Activated CD4-positive, alpha-beta memory T cell treated with anti-CD3 and anti-CD28 coated beads for 36 hours (primary cell): Measurements from ENCODE around the gene PRELID3B. TPM values are rescaled to one million over a fixed set of nuclear protein-coding genes. Genes with fewer than 3 reads are reported as not detected.
"Not testable (repeated sequence)": the region's sequence is repeated elsewhere in the genome, so short reads cannot be mapped to it uniquely, and the experiment has no call there.

Source experiments
- CTCF ChIA-PET: fragments of 350-600 bp; sonication (Branson Sonifier 250); formaldehyde crosslinking; loops from one replicate; lab custom pipeline; 2021; ENCODE audit warnings: antibody characterized with exemption, inconsistent platforms; lab: Charles Lee
- POLR2A ChIA-PET: fragments of 350-600 bp; sonication (Branson Sonifier 250); formaldehyde crosslinking; loops from one replicate; lab custom pipeline; 2021; ENCODE audit warnings: antibody characterized with exemption; lab: Charles Lee
- DNase-seq: peaks from one replicate; pipeline ENCODE4 v3.0.0-alpha.2; 2020
- H3K27ac Mint-ChIP-seq: one replicate; pipeline ENCODE4 v1.8.0; 2021; ENCODE audit warnings: mixed read lengths
- H3K27me3 Mint-ChIP-seq: one replicate; pipeline ENCODE4 v1.8.0; 2021; ENCODE audit warnings: mixed read lengths
- H3K36me3 Mint-ChIP-seq: one replicate; pipeline ENCODE4 v1.8.0; 2021; ENCODE audit warnings: mixed read lengths
- H3K4me1 Mint-ChIP-seq: one replicate; pipeline ENCODE4 v1.8.0; 2021; ENCODE audit warnings: low read depth, mixed read lengths
- H3K4me3 Mint-ChIP-seq: one replicate; pipeline ENCODE4 v1.8.0; 2021; ENCODE audit warnings: mild to moderate bottlenecking, mixed read lengths
- H3K9me3 Mint-ChIP-seq: one replicate; pipeline ENCODE4 v1.8.0; 2021; ENCODE audit warnings: mixed read lengths
- intact Hi-C: fragments of 100-400 bp; cut with micrococcal nuclease; formaldehyde crosslinking; loops from one replicate; pipeline ENCODE4 v1.15.1; 2023
- total RNA-seq, 2 experiments: library from RNA; stranded (reverse); gene quantifications; one replicate each; pipeline ENCODE4 v1.2.3, GENCODE V29; 2021

The PRELID3B gene
- total RNA-seq, 2 experiments from 2014 or later = 148 to 151 TPM

DNA sequence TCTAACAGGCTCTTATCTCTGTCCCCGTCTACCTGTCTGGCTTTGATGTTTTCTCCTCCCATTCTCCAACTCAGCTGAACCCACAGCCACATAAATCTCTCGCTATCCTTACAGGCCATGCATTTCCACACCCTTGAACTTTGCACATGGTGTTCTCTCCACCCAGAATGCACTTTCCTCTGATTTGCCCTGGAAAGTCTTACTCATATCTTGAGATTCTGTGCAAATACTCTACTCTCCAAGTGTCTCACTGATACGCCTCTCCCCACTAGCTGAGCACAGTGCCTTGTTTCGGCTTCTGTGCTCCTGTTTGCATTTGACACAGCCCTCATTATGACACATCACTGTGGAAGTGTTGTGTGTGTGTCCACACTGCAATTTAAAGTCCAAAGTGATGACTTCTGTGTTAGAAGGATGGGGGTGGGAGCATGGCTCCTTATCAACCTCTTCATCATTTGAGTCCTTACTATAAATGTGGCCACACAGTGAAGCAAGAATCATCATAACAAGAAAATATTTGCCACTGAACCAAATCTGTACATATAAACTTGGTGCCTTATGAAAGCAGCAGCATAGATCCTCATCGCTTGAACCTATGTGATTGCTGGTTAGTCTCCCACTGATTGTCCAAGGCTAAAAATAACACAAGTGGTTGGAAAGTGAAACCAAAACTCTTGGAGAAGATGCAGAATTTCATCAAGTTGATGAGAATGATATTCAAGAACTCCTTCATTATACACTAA, 5.5 kb upstream of the PRELID3B start:
- H3K36me3 Mint-ChIP-seq = no peaks in the 10 kb centered on the region
- CTCF ChIA-PET = no interaction called here
- H3K27ac Mint-ChIP-seq = peak overlapping the region; percentile 47
- intact Hi-C loops = loop anchor here (1.0 to 2.0 kb wide), 2 partner anchors 15 to 26 kb away; partner anchors contain the start of gene ATP5F1E
- H3K9me3 Mint-ChIP-seq = no peaks in the 10 kb centered on the region
- DNase-seq = peak; percentile 68
- POLR2A ChIA-PET = no interaction called here
- no peak overlapping the region for H3K4me3 Mint-ChIP-seq
- peaks cover 31% of the 10 kb centered on the region for H3K4me1 Mint-ChIP-seq
- H3K27me3 Mint-ChIP-seq = no peaks in the 10 kb centered on the region

DNA sequence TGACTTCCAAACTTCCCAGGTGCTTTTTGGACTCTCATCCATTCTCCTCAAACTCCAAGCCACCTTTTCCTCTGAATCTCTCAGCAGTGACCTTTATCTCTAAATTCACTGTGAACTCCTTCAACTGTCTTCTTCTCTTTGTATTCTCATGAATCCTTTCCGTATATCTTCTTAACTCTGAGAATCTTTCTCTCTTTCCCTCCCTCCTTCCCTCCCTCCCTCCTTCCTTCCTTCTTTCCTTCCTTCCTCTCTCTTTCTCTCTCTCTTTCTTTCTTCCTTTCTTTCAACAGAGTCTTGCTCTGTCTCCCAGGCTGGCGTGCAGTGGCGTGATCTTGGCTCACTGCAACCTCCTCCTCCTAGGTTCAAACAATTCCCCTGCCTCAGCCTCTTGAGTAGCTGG, 4.3 kb upstream of the PRELID3B start:
- DNase-seq = no peak
- peaks cover 34% of the 10 kb centered on the region for H3K4me1 Mint-ChIP-seq
- ChIA-PET POLR2A (interaction anchor here (1.0 kb wide), 1 partner anchor 15 kb away, joined by 5 read pairs; the partner anchor contains the start of gene ATP5F1E), CTCF (interaction anchor here (1.0 to 1.1 kb wide), 2 partner anchors 21 to 41 kb away, joined by 3 read pairs; no protein-coding TSS in a partner anchor)
- no peaks in the 10 kb centered on the region for H3K9me3 Mint-ChIP-seq
- no peaks in the 10 kb centered on the region for H3K27me3 Mint-ChIP-seq
- H3K36me3 Mint-ChIP-seq = no peaks in the 10 kb centered on the region
- H3K4me3 Mint-ChIP-seq = no peak overlapping the region
- H3K27ac Mint-ChIP-seq = no peak overlapping the region
- intact Hi-C loops = no loop called here

DNA sequence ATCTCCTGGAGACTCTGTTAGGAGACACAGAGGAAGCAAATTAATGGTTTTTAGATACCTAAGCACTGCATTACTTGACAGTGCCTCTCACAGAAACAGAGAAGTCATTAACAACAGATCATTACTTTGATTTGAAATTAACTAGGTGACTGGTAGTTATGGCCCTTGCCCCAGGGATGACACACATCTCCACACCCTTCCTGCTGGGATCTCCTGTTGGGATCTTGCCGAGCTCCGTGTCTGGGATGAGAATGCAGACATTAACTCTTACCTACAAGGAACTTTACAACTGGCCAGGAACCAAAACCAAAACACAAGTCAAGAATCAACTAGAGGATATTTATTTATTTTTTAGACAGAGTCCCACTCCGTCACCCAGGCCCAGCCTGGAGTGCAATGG, 2.2 kb upstream of the PRELID3B start:
- Mint-ChIP-seq H3K36me3 (peaks cover 15% of the 10 kb centered on the region), H3K9me3 (no peaks in the 10 kb centered on the region), H3K27ac (no peak overlapping the region), H3K27me3 (no peaks in the 10 kb centered on the region), H3K4me3 (no peak overlapping the region), H3K4me1 (peaks cover 49% of the 10 kb centered on the region)
- no peak for DNase-seq
- POLR2A ChIA-PET = no interaction called here
- intact Hi-C loops = no loop called here
- CTCF ChIA-PET = interaction anchor here (3.1 kb wide), 1 partner anchor 163 kb away, joined by 11 read pairs; no protein-coding TSS in a partner anchor

DNA sequence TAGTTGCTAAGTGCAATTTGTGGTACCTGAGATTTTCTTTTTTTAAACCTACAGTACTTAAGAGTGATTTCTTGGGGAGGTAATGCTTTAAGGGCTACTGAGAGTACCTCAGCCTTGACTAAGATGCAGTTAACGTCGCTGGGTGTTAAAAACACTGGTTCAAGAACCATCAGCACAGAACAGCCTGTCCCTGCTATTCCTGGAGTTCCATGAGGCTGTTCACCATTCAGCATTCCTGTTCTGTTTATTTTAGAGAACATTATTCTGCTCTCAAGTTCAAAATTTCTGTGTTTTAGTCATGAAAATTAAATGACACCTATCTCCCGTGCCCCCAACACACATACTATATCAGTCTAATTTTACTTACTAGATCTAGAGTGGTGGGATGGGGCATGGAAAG, 1.7 kb upstream of the PRELID3B start:
- POLR2A ChIA-PET = interaction anchor here (3.9 kb wide), 1 partner anchor 12 kb away, joined by 36 read pairs; the partner anchor contains the start of gene ATP5F1E

DNA sequence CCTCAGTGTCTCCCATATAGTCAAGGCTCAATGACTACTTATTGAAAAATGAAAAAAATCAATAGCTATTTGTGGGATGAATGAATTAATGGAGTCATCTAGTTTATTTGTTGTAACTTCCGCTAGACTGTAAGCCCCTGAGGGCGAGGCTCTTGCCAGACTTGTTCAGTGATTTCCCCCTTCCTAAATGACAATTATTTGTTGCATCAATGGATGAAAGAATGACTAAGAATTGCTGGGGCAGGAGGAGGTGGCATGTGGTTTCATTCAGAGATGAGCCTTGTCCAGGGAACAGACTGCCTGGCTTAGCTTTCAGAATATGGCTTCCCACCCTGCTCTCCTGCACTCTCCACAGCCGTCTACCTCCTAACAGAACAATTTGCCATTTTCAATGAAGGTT, 1.1 kb upstream of the PRELID3B start:
- peak overlapping the region; percentile 69 for H3K27ac Mint-ChIP-seq
- intact Hi-C loops = loop anchor here (2.0 kb wide), 2 partner anchors 63 to 121 kb away; partner anchors contain the start of gene NELFCD
- peaks cover 59% of the 10 kb centered on the region for H3K4me1 Mint-ChIP-seq
- H3K4me3 Mint-ChIP-seq = peak overlapping the region; percentile 72
- POLR2A ChIA-PET = interaction anchor here (1.3 to 3.9 kb wide), 3 partner anchors 11 to 152 kb away, joined by 5 to 36 read pairs (median 5); partner anchors contain the start of gene ATP5F1E
- no peaks in the 10 kb centered on the region for H3K27me3 Mint-ChIP-seq
- peak; percentile 36 for DNase-seq
- CTCF ChIA-PET = interaction anchor here (1.3 to 3.1 kb wide), 4 partner anchors 11 to 178 kb away, joined by 5 to 11 read pairs (median 6); partner anchors contain the start of gene ATP5F1E
- H3K36me3 Mint-ChIP-seq = peaks cover 19% of the 10 kb centered on the region
- no peaks in the 10 kb centered on the region for H3K9me3 Mint-ChIP-seq

More for the DNA sequence above, 1.7 kb upstream of the PRELID3B start:
- Mint-ChIP-seq H3K4me1 (peaks cover 54% of the 10 kb centered on the region), H3K36me3 (peaks cover 15% of the 10 kb centered on the region), H3K4me3 (no peak overlapping the region), H3K9me3 (no peaks in the 10 kb centered on the region), H3K27me3 (no peaks in the 10 kb centered on the region), H3K27ac (no peak overlapping the region)
- intact Hi-C loops = no loop called here
- CTCF ChIA-PET = interaction anchor here (1.4 to 3.1 kb wide), 3 partner anchors 44 to 177 kb away, joined by 5 to 11 read pairs (median 5); no protein-coding TSS in a partner anchor
- DNase-seq = no peak

DNA sequence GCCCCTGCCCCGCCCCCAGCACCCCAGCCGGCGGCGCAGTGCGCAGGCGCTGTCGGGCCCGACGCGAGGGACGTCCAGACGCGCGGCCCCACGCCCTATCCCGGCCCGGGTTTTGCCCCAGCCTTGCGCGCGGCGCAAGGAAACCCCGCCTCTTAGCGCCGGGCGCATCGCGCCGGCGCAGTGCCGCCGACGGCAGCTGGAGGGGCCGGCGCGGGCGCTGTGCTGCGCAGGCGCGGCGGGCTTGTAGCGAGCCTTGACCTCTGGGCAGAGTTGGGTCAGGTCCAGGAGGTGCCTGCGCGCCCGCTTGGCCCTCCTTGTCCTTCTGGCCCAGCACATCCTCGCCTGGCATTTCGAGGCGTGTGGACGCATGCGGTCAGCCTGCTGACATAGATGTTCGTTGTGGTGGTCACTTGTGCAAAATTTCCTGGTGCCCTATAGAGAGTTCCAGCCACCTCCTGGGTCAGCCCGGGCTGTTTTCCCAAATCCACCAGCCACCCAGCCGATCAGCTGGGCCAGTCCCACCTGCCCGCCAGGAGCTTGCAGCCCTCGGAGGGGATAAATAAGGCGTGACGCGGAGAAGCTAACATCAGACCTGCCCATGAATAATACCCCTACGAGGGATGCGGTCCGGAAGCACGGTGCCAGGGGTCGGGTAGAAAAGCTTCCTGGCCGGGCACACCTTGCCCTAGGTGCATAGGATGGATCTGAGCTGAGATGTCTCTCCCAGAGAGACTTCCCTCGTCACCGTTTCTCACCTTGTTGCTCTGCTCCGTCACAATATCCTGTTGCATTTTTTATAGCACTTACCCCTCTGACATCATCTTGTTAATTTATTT, 428 bp upstream of the PRELID3B start:
- Mint-ChIP-seq H3K27ac (peak overlapping the region; percentile 88), H3K9me3 (no peaks in the 10 kb centered on the region), H3K36me3 (peaks cover 20% of the 10 kb centered on the region), H3K27me3 (no peaks in the 10 kb centered on the region), H3K4me3 (peak overlapping the region; percentile 92), H3K4me1 (peaks cover 55% of the 10 kb centered on the region)
- intact Hi-C loops = loop anchor here (1.0 to 2.0 kb wide), 3 partner anchors 11 to 122 kb away; partner anchors contain the start of genes ATP5F1E and NELFCD
- ChIA-PET POLR2A (interaction anchor here (0.9 to 3.9 kb wide), 5 partner anchors 11 to 152 kb away, joined by 3 to 36 read pairs (median 5); partner anchors contain the start of gene ATP5F1E), CTCF (interaction anchor here (1.3 to 3.1 kb wide), 5 partner anchors 11 to 179 kb away, joined by 4 to 11 read pairs (median 5); partner anchors contain the start of gene ATP5F1E)
- DNase-seq = peak; percentile 96

DNA sequence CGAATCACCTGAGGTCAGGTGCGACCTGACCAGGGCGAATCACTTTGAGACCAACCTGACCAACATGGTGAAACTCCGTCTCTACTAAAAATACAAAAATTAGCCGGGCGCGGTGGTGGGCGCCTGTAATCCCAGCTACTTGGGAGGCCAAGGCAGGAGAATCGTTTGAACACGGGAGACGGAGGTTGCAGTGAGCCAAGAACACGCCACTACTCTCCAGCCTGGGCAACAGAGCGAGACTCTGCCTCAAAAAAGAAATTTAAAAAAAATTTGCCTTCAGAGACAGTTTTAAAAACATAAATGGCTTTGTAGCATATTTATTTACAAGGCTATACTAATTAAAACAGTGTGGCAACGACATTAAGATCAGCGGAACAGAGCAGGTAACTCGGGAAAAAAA, 1.1 kb downstream of the PRELID3B start:
- ChIA-PET POLR2A (interaction anchor here (1.5 to 3.9 kb wide), 3 partner anchors 9 to 152 kb away, joined by 3 to 36 read pairs (median 5); partner anchors contain the start of gene ATP5F1E), CTCF (interaction anchor here (1.0 to 2.0 kb wide), 4 partner anchors 10 to 165 kb away, joined by 3 to 4 read pairs (median 4); partner anchors contain the start of gene ATP5F1E)
- H3K27ac Mint-ChIP-seq = peak overlapping the region; percentile 61
- peaks cover 35% of the 10 kb centered on the region for H3K36me3 Mint-ChIP-seq
- H3K4me1 Mint-ChIP-seq = peaks cover 58% of the 10 kb centered on the region
- H3K27me3 Mint-ChIP-seq, DNase-seq, H3K9me3 Mint-ChIP-seq, intact Hi-C loops: not testable (repeated sequence)
- peak overlapping the region; percentile 92 for H3K4me3 Mint-ChIP-seq

DNA sequence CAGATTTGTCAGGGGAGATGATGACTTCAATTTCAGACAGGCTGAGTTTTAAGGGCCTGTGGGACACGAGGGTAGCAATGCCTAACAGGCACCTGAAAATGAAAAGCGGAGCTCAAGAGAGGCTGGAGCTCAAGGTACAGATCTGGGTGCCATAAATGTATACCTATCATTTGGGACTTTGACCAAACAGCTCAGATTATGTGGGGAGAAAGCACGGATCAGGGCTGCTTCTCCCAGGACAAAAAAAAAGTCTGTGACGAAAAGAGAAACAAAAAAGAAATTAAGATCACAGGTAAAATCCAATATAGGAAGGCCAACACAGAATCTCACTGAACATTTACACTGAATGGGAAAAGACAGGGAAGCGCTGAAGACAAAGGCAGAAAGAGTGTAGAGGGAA, 1.9 kb downstream of the PRELID3B start:
- Mint-ChIP-seq H3K4me3 (peak overlapping the region; percentile 92), H3K27ac (peak overlapping the region; percentile 5), H3K9me3 (no peaks in the 10 kb centered on the region), H3K36me3 (peaks cover 43% of the 10 kb centered on the region), H3K27me3 (no peaks in the 10 kb centered on the region), H3K4me1 (peaks cover 62% of the 10 kb centered on the region)
- intact Hi-C loops = no loop called here
- no peak for DNase-seq
- ChIA-PET CTCF (interaction anchor here (1.0 to 2.0 kb wide), 4 partner anchors 9 to 181 kb away, joined by 3 to 4 read pairs (median 4); partner anchors contain the start of gene ATP5F1E), POLR2A (interaction anchor here (1.7 to 3.9 kb wide), 2 partner anchors 8 to 151 kb away, joined by 5 to 36 read pairs; partner anchors contain the start of gene ATP5F1E)

DNA sequence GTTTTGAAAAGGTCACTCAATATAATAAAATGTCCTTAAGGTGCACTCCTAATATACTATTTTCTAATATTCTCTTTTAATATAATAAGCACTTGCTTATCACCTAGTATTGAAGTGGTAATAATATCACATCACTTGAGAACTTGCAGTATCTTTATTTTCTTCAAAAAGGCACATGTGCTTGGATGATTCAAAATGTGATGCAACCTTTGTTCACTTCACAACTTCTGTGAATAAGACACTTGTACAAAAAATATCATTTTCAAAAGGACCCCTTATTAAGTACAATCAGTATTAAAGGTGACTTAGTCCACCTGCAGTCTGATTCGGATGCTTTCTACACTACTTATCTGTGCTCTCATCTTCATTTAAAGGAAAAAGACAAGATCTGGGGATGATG, 3.4 kb downstream of the PRELID3B start:
- peaks cover 51% of the 10 kb centered on the region for H3K36me3 Mint-ChIP-seq
- no peaks in the 10 kb centered on the region for H3K9me3 Mint-ChIP-seq
- POLR2A ChIA-PET = no interaction called here
- no peak for DNase-seq
- CTCF ChIA-PET = no interaction called here
- peaks cover 68% of the 10 kb centered on the region for H3K4me1 Mint-ChIP-seq
- peak overlapping the region; percentile 75 for H3K27ac Mint-ChIP-seq
- peak overlapping the region; percentile 60 for H3K4me3 Mint-ChIP-seq
- no peaks in the 10 kb centered on the region for H3K27me3 Mint-ChIP-seq
- intact Hi-C loops = no loop called here

DNA sequence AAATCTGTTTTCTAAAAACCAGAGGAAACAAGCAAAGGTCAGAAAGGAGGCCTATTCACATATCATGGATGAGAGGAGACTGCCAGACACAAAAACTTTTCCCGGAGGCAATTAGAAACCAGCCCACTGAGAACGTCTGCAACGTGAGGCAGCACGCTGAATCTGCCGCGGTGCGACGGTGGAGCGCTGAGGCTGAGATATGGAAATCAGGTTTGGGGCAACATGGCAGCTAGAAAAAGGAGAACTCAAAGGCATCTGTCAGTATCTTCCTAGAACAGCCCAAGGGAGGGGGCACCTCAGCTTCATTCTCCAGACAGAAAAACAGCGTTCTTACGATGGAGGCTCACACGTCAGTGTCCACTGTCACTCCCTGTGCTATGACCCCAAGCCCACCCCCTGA, 5.2 kb downstream of the PRELID3B start:
- intact Hi-C loops = no loop called here
- Mint-ChIP-seq H3K4me3 (no peak overlapping the region), H3K27me3 (no peaks in the 10 kb centered on the region), H3K4me1 (peaks cover 67% of the 10 kb centered on the region), H3K9me3 (no peaks in the 10 kb centered on the region), H3K27ac (peak overlapping the region; percentile 23), H3K36me3 (peaks cover 58% of the 10 kb centered on the region)
- no peak for DNase-seq
- ChIA-PET POLR2A (no interaction called here), CTCF (no interaction called here)

DNA sequence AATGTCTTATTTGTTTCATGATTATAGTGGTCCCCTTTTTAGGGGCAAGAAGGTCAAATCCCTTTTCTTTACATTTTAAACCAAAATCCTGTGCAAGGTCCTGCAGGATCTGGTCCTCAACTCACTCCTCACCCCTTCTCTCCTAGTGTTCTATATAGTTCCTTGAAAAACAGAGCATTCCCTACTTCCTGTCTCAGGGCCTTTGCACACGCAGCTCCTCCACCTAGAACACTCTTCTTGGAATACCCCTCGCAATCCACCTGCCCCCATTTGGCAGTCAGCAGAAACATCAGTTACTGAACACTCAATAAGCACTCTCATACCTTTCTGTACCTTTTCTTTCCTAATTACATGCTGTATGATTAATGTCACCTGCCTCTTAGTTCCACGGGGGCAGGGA, 7.2 kb downstream of the PRELID3B start:
- intact Hi-C loops = no loop called here
- Mint-ChIP-seq H3K4me3 (no peak overlapping the region), H3K9me3 (no peaks in the 10 kb centered on the region), H3K4me1 (peaks cover 68% of the 10 kb centered on the region), H3K27ac (peak overlapping the region; percentile 16), H3K36me3 (peaks cover 60% of the 10 kb centered on the region), H3K27me3 (no peaks in the 10 kb centered on the region)
- ChIA-PET POLR2A (no interaction called here), CTCF (no interaction called here)
- no peak for DNase-seq
